GM21576 (cell line): ENCODE data around the gene CECR2.

Source experiments
- ATAC-seq: cut with Tn5 transposase; IDR thresholded peaks from one replicate; pipeline ENCODE4 v1.9.1; 2021; ENCODE audit warnings: mild to moderate bottlenecking, moderate library complexity; ENCODE audit not compliant: unreplicated experiment

Gene CECR2

DNA sequence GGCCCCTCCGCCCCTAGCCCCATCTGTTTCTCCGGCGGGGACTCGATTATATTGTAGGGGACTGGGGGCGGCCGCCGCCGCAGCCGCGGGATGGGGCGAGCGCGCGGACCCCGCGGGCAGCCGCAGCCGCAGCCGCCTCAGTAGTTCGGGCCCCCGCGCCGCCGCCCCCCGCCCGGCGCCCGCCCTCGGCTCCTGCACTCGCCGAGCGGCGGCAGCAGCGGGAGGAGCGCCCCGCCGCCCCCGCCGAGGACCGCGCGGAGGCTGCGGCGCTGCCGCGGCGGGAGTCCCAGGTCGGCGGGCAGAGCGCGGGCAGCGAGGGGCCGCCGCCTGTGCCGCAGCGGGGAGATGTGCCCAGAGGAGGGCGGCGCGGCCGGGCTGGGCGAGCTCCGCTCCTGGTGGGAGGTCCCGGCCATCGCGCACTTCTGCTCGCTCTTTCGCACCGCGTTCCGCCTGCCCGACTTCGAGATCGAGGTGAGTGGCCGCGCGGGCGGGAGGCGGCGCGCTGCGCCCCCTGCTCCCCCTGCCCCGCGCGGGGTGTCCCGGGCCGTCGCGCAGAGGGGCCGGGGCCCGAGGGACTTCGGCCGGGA is at the start of gene CECR2:
TSS of gene CECR2 (plus strand) at position 22 of the 587 bp plus-strand sequence. CDS start at position 346, 324 bp downstream.
- ATAC-seq, result no peak

DNA sequence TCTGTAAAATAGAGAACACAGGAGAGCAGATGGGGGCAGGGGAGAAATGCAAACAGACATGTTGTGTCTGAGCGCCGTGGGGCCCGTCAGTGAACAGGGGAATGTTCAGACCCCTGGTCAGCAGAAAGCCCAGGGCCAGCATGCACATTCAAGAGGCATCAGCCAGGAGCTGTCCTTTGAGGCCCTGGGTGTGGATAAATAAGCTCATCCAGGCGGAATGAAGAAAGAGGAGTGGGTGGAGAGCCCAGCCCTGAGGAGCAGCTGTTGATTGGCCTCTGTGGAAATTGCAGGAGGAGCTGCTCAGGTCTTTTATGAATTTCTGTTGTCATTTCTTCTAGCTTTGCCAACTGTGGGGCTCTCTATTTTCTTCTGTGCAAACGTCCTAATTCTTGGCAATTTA is 49.7 kb upstream of the CECR2 start:
- ATAC-seq, result no peak

DNA sequence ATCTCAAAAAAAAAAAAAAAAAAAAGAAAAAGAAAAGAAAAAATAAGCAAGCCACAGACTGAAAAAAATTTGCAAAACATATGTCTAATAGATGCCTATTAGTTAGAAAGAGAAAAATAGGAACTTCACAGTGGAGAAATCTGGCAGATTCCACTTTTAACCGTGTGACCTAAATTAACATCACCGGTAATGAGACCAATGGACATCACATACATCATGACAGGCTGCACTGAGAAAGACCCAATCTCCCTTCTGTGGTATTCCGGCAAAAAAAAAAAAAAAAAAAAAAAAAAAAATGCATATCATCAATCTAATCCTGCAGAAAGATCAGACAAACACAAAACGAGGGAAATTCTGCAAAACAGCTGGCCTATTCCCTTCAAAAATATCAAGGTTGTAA is 46.7 kb upstream of the CECR2 start:
- ATAC-seq, result no peak

DNA sequence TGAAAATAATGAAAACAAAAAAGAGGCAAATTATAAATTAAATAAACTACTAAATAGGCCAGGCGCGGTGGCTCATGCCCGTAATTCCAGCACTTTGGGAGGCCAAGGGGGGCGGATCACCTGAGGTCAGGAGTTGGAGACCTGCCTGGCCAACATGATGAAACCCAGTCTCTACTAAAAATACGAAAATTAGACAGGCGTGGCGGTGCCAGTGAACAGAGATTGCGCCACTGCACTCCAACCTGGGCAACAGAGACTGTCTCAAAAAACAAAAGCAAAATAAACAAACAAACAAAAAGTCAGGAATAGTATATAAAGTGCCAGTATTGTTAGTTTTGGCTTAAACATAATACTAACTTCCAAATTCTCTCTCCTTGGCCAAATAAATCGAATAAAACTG is 37.6 kb upstream of the CECR2 start:
- no peak for ATAC-seq

DNA sequence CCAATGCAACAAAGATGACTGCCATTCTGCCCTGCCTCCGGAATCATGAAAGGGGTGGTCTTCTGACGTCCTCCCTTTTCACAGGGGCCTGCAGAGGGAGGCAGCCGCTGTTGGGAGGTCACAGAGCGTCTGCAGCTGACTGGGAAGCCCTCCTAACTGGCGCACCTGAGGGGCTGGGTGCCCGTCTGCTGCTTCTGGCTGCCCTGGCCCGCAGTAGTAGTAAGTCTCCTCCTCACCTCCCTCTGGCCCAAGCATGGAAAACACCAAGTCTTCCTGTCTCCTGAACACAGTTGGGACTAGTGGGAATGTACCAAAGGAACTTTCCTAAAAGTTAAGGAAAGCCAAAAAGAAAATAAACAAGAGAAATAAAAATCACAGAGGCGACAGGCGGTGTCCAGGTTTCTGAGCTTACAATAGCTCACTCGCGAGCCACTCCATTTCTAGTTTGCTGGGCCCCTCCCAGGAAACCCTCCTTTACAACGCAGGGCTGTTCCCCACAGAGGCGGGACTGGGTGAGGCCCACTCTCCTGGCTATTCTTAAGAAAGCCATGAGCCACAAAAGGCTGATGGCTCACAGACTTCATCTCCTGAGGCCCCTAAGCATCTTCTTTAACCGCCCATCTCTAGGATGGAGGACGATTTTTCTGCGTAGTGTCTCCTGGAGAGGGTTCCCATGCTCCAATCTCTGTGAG is 37.0 kb upstream of the CECR2 start:
- no peak for ATAC-seq

DNA sequence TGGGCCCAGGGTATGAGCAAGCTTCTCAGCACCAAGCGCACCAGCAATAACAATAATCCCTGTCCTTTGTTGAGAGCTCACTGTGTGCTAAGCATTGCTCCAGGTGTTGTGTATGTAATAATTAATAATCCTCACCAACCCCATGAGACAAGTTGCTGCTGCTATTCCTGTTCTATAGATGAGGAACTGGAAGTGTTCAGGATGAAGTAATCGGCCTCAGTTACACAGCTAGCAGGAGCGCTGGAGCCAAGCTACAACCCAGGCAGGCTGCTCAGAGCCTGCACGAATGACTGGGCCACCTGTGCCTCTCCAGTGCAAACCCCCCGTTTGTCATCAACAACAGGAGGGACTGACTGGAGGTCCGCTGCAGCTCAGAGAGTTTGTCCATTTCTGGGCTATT is 35.2 kb upstream of the CECR2 start:
- no peak for ATAC-seq

DNA sequence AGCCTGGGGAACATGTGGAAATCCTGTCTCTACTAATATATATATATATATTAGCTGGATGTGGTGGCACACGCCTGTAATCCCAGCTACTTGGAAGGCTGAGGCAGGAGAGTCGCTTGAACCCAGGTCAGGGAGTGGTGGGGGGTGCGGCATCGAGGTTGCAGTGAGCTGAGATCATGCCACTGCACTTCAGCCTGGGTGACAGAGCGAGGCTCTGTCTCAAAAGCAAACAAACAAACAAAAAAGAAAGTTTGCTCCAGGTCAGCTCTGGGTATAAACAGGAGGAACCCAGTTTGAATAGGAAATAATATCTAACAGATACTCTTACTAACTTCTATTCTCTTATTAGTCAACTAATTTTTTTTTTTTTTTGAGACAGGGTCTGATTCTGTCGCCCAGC is 34.3 kb upstream of the CECR2 start:
- ATAC-seq, result no peak

DNA sequence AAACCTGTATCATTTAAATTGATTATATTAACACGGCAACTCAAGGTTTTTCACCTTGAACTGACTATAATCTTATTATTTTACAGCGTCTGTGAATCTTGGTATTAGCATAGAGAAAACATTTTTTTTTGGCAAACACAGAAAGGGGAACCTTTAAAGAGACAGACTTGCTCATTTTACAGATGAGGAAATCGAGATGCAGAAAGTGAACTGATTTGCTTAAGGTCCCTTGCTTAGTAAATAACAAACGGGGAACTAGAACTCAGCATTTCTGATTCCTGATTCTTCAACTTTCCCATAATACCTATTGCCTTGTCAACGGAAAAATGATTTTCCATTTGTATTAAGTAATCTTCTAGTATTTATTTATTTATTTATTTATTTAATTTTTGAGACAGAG is 33.2 kb upstream of the CECR2 start:
- no peak for ATAC-seq

DNA sequence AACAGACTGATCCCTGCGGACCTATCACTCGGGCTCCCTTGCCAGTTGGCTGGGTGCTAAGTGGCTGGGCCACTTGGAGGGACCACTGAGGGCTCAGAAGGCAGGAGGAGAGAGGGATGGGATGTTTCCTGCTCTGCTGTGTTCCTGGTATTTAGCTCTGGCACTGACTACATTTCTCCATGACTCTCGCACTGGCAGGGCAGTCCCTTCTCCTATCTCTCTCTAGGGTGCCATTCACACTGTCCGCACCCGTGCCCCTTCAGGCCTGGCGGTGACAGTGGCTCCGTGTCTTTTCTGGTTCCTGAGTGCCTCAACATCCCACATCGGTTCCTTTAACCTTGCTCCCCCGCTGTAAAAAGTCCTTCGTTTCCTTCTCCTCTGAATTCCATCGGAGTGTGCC is 31.6 kb upstream of the CECR2 start:
- no peak for ATAC-seq

DNA sequence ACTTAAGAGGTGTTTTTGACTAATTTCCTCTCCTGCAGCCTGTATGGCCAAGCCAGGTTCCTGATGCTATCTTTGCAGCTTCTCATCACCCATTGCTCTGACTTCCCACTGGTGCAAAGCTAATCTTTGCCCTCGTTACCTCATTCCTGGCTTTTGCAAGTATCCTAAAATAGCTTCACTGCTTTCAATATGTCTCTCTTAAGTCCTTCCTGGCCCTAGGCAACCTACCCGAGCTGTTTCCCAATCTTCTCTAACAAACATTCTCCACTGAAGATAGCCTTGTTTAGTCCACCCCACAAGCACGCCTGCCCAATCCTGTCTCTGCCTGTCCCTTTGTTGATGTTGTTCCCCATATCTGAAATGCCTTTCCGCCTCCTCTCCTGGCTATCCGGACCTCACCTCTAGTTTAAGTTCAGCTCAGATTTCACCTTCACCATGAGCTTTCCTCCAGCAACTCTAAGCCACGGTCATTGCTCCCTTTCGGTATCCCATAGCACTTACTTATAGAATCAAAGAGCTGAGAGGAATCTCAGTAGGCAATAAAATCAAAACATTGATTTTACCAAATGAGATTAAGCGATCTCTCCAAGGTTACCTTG is 30.1 kb upstream of the CECR2 start:
- ATAC-seq, result no peak

DNA sequence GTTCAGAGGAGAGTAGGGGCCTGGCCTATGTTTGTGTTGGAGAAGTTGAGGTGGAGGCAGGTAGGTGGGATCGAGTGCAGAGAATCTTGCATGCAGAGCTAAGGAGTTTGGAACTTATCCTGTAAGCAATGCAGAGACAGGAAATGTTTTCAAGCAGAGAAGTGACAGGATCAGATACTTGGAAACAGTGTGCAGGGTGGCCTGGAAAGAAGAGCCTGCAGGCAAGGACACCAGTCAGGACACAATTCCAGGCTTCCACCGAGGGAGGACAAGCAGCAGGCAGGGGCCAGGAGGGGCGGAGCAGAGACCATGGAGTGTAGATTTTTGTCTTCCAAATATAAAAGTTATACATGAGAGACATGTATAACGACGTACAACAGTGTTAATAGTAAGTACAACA is 26.9 kb upstream of the CECR2 start:
- ATAC-seq, result no peak

DNA sequence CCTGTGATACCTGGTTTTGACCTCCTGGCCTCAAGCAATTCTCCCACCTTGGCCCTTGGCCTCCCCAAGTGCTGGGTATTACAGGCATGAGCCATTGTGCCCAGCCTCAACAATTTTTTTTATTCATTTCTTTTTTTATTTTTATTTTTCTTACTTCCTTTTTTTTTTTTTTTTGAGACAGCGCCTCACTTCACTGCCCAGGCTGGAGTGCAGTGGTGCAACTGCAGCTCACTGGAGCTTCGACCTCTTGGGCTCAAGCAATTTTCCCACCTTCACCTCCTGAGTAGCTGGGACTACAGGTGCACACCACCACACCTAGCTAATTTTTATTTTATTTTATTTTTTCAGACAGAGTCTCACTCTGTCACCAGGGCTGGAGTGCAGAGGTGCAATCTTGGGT is 25.5 kb upstream of the CECR2 start:
- ATAC-seq, result no peak

DNA sequence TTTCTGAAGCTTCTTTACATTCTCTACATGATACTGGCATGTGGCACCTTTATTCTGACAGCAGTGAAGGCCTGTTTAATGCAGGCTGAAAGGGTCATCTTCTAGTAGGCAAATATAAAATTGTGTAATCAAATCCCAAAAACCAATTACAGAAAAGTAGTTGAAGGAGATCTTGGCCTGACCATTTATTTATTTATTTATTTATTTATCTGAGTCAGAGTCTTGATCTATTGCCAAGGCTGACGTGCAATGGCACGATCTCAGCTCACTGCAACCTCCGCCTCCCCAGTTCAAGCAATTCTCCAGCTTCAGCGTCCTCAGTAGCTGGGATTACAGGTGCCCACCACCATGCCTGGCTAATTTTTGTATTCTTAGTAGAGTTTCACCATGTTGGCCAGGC is 22.7 kb upstream of the CECR2 start:
- no peak for ATAC-seq

DNA sequence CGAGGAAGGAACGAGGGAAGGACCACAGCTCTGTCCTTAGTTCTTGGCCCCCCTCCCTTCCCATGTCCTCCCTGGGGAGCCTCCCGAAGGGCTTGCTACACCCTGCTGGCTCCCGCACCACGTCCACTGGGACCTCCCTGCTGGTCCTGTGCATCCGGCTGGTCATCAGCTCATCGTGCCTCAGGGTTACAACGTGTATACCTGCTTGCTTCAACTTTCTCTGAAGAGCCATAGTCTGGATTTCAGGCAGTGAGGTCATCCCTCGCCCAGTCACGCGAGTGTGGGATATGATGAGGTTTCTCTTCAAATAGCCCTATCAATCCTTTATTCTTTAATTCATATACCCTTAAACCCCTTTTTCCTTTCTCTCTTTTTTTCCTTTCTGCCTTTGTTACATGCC is 21.5 kb upstream of the CECR2 start:
- ATAC-seq, result no peak

DNA sequence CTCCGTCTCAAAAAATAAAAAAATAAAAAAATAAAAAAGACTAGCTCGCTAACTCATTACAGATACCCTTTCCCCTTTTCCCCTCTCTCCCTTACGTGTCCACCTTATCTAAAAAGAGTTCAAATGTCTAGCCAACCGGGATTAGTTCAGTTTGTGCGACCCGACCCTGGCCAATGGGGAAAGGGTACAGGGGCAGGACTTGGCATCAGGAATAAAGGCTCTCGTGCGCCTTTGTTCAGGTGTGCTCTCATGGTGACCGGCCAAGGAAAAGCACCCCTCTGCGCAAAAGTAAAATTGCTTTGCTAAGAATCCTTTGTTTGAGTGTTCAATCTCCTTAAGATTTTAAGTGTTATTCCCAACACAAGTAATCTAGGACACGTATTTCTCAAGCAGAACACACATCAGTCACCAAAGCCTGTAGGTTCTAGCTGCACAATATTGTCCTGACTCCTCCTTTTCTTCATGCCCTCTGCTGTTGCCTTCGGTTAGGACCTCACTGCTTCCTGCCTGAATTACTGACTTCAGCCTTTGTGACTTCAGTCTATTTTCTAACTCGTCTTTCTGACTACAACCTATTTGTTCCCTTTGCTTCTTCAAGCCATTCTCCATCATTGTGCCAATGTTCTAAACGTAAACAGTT is 20.7 kb upstream of the CECR2 start:
- no peak for ATAC-seq

DNA sequence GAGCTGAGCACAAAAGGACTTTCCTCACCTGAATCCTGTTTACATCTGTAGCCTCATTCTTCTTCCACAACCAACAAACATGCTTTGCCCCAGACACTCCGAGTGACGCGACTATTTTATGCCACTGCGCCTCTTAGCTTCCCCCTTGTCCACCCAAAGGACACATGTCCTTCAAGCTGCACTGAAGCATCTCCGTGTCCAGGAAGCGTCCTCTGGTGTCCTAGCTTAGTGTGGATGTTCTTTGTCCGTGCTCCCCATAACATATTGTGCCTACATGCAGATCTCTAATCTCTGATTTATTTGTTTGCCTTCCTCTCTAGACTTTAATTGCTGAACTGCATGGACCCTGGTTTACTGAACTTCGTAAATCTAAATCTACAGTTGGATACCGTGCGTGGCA is 20.1 kb upstream of the CECR2 start:
- ATAC-seq, result no peak

DNA sequence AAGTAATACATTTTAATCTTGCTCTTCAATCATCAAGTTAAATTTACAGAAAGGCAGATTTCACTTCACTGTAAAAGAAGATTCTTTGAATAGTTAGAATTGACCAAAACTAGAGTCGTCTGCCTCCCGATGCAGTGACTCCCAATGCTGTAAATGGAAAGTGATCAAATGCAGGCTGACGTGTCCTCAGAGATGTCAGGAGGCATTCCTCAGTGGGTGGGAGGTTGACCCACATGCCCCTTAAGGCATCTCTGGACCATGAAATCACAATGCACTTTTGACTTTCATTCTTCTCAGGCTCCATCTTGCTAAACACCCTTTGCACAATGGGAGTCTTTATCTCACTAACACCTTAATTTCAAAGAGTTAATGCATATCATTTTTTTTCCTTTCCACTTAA is 19.0 kb upstream of the CECR2 start:
- ATAC-seq, result no peak

DNA sequence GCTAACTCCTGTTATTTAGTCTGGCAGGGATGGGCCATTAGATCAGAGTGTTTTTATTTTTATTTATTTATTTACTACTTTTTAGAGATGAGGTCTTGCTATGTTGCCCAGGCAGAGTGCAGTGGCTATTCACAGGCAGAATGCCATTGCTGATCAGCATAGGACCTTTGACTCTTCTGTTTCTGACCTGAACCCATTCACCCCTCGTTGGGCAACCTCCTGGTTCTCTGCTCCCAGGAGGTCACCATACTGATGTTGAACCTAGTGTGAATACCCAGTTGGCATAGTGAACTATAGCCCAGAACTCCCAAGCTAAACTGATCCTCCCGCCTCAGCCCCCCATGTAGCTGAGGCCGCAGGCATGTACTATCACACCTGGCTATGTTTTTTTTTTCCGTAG is 16.5 kb upstream of the CECR2 start:
- no peak for ATAC-seq

DNA sequence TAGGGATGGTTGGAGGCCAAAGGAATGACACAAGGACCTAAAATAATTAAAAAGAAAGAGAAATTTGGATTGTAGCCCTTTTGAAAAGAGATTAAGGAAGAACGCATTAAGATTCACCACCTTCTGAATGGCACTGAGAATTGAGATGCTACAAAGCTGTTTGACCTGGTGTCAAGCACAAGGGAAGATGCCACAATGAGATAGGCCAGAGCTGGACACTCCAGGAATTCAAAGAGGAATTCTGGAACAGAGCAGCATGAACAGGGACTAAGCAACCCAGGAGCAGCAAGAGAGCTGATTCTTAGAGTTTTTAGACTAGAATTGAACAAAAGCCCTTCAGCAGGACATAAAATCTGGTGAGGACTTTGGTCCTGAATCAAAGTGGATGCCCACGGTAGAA is 11.6 kb upstream of the CECR2 start:
- ATAC-seq, result no peak

DNA sequence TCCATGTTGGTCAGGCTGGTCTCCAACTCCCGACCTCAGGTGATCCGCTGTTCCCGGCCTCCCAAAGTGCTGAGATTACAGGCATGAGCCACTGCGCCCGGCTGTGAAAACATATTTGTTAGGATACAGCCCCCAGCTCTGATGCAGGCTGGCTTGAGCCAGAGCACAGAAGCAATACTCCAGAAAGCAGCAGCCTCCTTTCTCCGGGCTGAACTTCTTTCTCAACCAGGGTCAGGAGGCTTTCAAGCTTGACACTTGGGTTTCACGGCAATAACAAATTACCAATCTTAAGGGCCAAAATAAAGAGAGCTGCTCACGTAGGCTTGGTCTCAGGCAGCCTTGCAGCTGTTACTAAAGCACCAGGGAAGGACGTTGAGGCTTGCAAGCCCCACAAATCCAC is 10.8 kb upstream of the CECR2 start:
- ATAC-seq, result no peak

DNA sequence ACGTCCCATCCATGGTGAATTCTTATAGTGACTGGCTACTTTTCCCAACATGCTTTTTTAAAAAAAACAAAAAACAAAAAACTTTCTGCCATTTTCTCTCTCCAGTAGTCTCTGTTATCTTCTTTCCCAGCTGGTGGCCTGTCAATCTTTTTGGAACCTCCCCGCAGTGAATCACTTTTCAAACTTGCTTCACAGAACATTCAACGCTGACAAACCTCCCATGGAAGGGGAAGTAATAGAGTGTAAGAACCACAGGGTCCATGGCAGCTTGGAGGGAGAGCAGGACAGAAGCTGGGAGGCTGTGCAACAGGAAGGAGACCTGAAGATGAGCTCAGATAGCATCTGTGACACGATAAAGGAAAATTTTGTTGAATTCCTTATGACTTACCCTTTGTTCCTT is 9.8 kb upstream of the CECR2 start:
- no peak for ATAC-seq

DNA sequence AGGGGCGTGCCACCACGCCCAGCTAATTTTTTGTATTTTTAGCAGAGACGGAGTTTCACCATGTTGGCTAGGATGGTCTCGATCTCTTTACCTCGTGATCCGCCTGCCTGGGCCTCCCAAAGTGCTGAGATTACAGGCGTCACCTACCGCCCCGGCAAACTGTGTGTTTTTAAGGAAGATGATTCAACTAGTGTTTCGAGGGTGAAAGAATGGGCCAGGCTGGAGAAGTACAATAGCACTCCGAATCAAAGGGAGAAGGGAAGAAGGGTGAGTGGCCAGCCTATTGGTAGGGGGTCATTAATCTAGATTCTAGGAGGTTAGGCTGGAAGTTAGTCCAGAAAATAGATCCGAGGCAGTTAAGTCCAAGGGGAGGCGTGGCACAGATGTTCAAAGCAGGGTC is 2.9 kb upstream of the CECR2 start:
- ATAC-seq, result no peak
